Suprapubic skin (tissue), 4 donors: ENCODE data around the gene COL20A1. TPM values are rescaled to one million over a fixed set of nuclear protein-coding genes. Genes with fewer than 3 reads are reported as not detected.
"Not testable (repeated sequence)": the region's sequence is repeated elsewhere in the genome, so short reads cannot be mapped to it uniquely, and the experiment has no call there.

Experiments used
- DNase-seq, 2 donors: peaks; one replicate each; pipeline ENCODE4 v3.0.0-alpha.2; 2019; ENCODE audit warnings: low spot score in 2 of 2
- H3K27ac ChIP-seq: fragments of 200-600 bp; sonication (generic); one replicate; pipeline ENCODE4 v1.5.1; 2019
- H3K27me3 ChIP-seq: fragments of 200-600 bp; sonication (generic); one replicate; pipeline ENCODE4 v1.5.1; 2019
- H3K36me3 ChIP-seq: fragments of 200-600 bp; sonication (generic); one replicate; pipeline ENCODE4 v1.5.1; 2019
- H3K4me1 ChIP-seq: fragments of 200-600 bp; sonication (generic); one replicate; pipeline ENCODE4 v1.5.1; 2019
- H3K4me3 ChIP-seq: fragments of 200-600 bp; sonication (generic); one replicate; pipeline ENCODE4 v1.5.1; 2019; ENCODE audit warnings: mild to moderate bottlenecking
- H3K9me3 ChIP-seq: fragments of 200-600 bp; sonication (generic); one replicate; pipeline ENCODE4 v1.5.1; 2019
- CTCF ChIP-seq, 2 donors: fragments of 200-600 bp in 1 of 2; fragments of 450-650 bp in 1 of 2; sonication (generic) in 1 of 2; IDR thresholded peaks; one replicate each; pipeline ENCODE4 v1.5.1; 2016 to 2019; ENCODE audit warnings: antibody characterized with exemption in 2 of 2, mild to moderate bottlenecking in 1 of 2, moderate library complexity in 1 of 2
- EP300 ChIP-seq: sonication (generic); formaldehyde crosslinking; IDR thresholded peaks from one replicate; pipeline ENCODE4 v1.6.1; 2017; ENCODE audit warnings: antibody characterized with exemption
- POLR2A ChIP-seq, 2 donors: fragments of 450-650 bp; IDR thresholded peaks; one replicate each; pipeline ENCODE4 v1.6.1; 2017; ENCODE audit warnings: antibody characterized with exemption in 2 of 2, mild to moderate bottlenecking in 2 of 2, moderate library complexity in 2 of 2
- POLR2AphosphoS5 ChIP-seq, 3 donors: sonication (generic); formaldehyde crosslinking; IDR thresholded peaks; one replicate each; pipeline ENCODE4 v1.6.1; 2017; ENCODE audit warnings: antibody characterized with exemption in 3 of 3
- WGBS: methylation state at CpG from one replicate; pipeline ENCODE4 v1.1.5; 2018; 5-methylcytosine and 5-hydroxymethylcytosine counted together
- total RNA-seq, 4 donors: library from RNA; depleted of rRNA; stranded (reverse); fragments of >200 nt; gene quantifications; one replicate each; pipeline ENCODE4 v1.1.0, GENCODE V29; 2016

COL20A1 gene
- total RNA-seq, 4 donors from 2014 or later, result not detected

GRCh38 chr20:63335711-63336110, 42.7 kb downstream of the COL20A1 start:
- H3K4me3 ChIP-seq, result no peak overlapping the region
- WGBS, result 63% methylated on average over 8 of the region's 9 CpGs
- H3K27me3 ChIP-seq, result peaks cover 70% of the 10 kb centered on the region
- H3K4me1 ChIP-seq, result peaks cover 12% of the 10 kb centered on the region
- no peak for TF ChIP-seq POLR2AphosphoS5 (IDR thresholded peaks at IDR 0.05)
- TF ChIP-seq EP300, result no peak
- TF ChIP-seq CTCF (IDR thresholded peaks at IDR 0.05), result no peak
- no peak for TF ChIP-seq POLR2A (IDR thresholded peaks at IDR 0.05)
- no peak overlapping the region for H3K27ac ChIP-seq
- no peaks in the 10 kb centered on the region for H3K9me3 ChIP-seq
- DNase-seq, result no peak
- H3K36me3 ChIP-seq, result no peaks in the 10 kb centered on the region

- Histone ChIP-seq H3K27ac (no peak overlapping the region), H3K27me3 (peaks cover 70% of the 10 kb centered on the region), H3K36me3 (no peaks in the 10 kb centered on the region), H3K9me3 (no peaks in the 10 kb centered on the region), H3K4me3 (no peak overlapping the region), H3K4me1 (peaks cover 8% of the 10 kb centered on the region)
- 87% methylated on average over 29 of the region's 29 CpGs for WGBS
- no peak for DNase-seq
- TF ChIP-seq POLR2AphosphoS5 (IDR thresholded peaks at IDR 0.05), result no peak
- TF ChIP-seq CTCF (IDR thresholded peaks at IDR 0.05), result no peak
- no peak for TF ChIP-seq POLR2A (IDR thresholded peaks at IDR 0.05)
- no peak for TF ChIP-seq EP300
These were observed 43.3 kb downstream of the COL20A1 start for GRCh38 chr20:63336232-63336752.

- Histone ChIP-seq H3K27me3 (peaks cover 77% of the 10 kb centered on the region), H3K27ac (no peak overlapping the region), H3K4me1 (peaks cover 8% of the 10 kb centered on the region), H3K36me3 (no peaks in the 10 kb centered on the region), H3K4me3 (no peak overlapping the region), H3K9me3 (no peaks in the 10 kb centered on the region)
- WGBS, result 61% methylated on average over 11 of the region's 12 CpGs
- no peak for TF ChIP-seq POLR2A (IDR thresholded peaks at IDR 0.05)
- TF ChIP-seq POLR2AphosphoS5 (IDR thresholded peaks at IDR 0.05), result no peak
- TF ChIP-seq CTCF (IDR thresholded peaks at IDR 0.05), result no peak
- TF ChIP-seq EP300, result no peak
- no peak for DNase-seq
These were observed 44.9 kb downstream of the COL20A1 start for GRCh38 chr20:63337786-63338420.

GRCh38 chr20:63339154-63340094, 46.4 kb downstream of the COL20A1 start:
- H3K9me3 ChIP-seq, H3K27ac ChIP-seq, H3K4me1 ChIP-seq, H3K4me3 ChIP-seq, H3K36me3 ChIP-seq, DNase-seq: not testable (repeated sequence)
- H3K27me3 ChIP-seq, result peaks cover 77% of the 10 kb centered on the region
- WGBS, result 61% methylated on average over 14 of the region's 14 CpGs

GRCh38 chr20:63340158-63340688, 47.2 kb downstream of the COL20A1 start:
- Histone ChIP-seq H3K27me3 (peaks cover 79% of the 10 kb centered on the region), H3K4me1 (peaks cover 15% of the 10 kb centered on the region)
- not testable (repeated sequence) for H3K27ac ChIP-seq, H3K36me3 ChIP-seq, DNase-seq, H3K9me3 ChIP-seq, H3K4me3 ChIP-seq
- 61% methylated on average over 10 of the region's 10 CpGs for WGBS
